Measurements from ENCODE around the gene CDK18.

CDK18 gene

DNA sequence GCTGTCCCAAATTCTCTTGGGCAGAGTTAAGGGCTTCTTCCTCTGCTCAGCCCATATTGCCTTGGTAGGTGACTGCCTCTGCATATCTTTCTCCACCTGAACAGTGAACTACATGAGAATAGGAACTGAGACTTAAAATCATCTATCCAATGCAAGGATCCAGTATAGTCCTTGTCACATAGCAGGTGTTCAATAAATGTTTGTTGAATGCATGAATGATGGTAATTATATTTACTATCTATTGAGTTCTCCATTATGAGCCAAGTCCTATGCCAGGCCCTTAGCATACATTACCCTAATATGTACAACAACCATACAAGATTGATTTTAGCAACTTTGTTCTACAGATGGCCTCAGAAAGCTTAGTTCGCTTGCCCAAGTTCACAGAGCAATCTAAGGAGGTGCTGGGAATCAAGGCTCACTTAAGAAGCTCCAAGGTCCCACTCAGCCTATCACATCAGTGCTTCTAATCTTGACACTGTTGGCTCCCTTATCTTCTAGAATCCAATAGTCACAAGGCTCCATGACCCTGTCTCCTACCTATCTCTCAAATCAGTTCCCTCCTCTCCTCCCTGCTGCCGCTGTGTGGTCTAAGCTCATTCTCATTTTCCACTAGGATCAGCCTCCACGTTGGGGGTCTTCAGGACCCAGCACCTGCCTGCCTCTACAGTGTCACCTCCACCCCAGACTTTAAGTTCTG, 2.2 kb upstream of the CDK18 start:
- no peak for DNase-seq (ENCODE audit: insufficient read length, low spot score)
- no peak for FAIRE-seq

DNA sequence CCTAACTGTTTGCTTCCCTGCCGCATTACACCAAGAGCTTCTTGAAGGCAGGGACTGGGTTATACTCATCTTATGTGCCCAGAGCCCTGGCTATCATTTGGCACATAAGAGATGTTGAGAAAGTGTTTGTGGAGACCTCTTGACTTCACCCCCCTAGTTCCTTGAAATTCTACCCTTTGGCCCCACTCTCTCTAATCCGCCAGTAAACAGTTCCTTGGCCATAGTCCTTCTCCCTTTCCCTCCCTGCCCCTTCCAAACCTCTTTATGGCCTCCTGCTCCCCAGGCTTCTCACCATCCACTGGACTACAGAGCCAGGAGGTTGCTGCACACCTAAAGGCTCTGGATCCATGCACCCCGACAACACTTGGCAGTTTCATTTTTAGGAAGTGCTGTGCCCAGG, 1.5 kb upstream of the CDK18 start:
- FAIRE-seq (no peak), DNase-seq (ENCODE audit: insufficient read length, low spot score) (no peak)

DNA sequence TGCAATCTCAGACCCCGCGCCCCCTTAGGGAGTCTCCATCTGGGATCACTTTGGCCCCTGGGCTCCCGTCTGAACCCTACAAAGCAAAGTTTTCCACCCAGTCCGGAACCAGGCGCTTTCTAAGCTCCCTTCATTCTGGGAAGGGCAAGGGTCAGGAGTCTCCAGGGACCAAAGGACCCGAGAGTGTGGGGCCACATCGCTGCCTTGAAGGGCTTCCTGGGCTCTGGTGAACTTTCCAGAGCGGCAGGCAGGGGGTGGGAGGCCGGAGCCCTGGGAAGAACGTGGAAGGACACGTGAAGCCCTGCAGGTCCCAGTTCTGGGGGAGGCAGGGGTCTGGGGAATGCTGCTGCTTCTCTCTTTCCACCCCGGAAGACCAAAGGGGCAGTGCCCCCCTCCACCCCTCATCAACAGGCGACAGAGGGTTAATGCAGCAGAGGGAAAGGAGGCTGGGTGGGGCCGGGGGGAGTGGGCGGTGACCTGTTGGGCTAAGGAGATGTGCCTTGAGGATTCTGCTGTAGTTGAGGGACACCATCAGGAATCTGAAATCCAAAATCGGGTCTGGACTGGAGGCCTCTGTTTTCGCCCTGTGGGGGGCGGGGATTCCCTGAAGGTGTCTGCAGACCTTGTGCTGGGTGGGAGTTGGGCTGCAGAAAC, 734 bp downstream of the CDK18 start:
- DNase-seq (ENCODE audit: insufficient read length, low spot score) = no peak
- no peak for FAIRE-seq

DNA sequence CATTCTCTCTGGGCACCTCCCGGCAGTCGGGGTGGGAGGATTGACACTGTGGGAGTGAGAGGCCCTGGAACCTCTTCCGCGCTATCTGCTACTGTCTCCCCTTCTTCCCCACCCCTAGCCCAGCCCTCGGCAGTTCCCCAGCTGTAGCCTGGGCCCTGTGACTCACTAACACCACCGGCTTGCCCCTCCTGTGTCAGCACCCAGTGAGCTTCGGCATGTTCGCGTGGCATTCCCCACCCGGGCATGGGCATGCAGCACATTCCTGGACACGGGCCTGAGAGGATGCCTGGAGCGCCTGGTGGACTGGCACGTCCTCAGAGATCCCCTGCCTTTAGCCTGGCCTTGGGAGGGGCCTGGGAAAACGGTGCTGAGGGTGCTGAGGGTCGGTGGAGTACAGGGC, 1.3 kb downstream of the CDK18 start:
- no peak for DNase-seq (ENCODE audit: insufficient read length, low spot score)
- no peak for FAIRE-seq

DNA sequence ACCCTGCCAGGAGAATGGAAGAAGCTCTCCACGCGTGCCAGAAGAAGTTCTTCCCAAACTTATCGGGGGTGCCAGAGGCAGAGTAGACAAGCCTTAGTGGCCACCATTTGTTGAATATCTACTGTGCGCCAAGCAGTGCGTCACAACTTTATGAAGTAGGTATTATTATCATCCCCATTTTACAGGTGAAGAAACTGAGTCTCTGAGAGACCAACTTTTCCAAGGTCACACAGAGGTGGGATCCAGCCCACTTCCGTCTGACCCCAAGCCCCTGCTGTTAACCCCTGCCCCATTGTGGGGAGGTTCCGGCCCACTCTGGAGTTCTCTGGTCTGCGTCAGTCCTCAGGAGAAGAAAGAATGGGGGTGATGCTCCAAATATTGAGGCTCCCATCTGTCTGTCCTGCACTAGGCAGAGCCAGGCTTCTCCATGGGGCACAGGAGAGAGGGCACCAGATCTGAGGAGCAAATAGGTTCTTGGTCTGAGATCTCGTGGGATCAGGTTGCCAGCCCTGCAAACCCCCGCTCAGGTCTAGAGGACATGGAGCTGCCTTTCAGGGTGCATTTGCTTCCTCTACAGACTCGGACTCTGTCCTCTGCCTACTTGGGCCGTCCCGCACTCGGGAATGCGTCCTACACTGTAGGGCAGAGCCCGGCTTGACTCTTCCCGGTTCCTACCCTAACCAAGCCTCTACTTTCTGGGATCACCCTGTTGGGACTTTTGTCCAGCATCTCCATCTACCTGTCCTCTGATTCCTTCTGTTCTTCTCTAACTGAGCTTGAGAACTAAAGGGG, 2.1 kb downstream of the CDK18 start:
- FAIRE-seq = no peak
- DNase-seq (ENCODE audit: insufficient read length, low spot score) = no peak

DNA sequence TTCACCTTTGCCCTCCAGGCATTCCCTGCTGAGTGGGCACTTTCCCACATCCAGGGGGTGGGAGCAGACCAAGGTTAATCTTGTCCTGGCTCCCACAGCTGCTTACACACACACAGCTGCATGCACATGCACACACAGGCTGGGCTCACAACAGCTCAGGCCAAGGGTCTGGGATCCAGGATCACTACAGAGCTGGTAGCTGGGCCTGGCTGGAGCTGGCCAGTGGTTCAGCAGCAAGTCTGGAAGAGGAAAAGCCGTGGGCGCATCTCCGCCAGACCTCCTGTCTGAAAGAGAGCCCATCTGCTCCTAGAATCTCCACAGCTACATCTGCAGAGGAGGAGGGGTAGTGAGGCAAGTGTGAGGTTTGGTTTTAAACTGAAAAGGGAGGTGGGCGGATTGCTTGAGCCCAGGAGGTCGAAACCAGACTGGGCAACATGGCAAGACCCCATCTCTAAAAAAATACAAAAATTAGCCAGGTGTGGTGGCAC, 3.8 kb downstream of the CDK18 start:
- FAIRE-seq = no peak
- DNase-seq (ENCODE audit: insufficient read length, low spot score) = no peak

DNA sequence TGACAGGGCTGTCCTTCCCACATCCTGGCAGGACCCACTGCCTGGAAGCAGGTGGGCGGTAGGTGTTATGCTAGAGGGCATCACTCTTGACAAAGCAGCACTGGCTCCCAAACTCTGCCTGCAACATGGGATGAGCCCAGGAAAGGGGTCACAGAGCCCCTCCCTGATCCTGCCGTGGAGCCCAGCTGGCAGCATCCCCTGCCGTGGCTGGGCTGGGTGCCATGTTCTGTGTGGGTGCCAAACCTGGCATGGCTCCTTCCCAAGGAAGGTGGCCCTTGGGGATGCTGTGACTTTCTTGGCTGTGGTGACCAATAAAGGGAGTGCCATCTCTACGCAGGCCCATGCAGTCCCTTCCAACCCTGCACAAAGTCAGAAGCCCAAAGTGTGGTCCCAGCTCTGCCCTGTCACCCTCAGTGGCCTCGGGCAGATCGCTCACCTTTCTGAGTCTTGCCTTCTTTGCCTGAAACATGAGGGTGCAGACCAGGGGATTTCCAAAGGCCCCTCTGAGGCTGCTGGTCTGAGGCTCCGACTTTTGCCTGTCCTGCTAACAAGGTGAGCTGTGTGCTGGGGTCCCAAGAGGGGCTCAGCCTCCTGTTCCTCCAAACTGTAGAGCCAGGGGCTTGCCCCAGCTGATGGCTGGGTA, 6.0 kb downstream of the CDK18 start:
- DNase-seq (ENCODE audit: insufficient read length, low spot score) (no peak), FAIRE-seq (no peak)

DNA sequence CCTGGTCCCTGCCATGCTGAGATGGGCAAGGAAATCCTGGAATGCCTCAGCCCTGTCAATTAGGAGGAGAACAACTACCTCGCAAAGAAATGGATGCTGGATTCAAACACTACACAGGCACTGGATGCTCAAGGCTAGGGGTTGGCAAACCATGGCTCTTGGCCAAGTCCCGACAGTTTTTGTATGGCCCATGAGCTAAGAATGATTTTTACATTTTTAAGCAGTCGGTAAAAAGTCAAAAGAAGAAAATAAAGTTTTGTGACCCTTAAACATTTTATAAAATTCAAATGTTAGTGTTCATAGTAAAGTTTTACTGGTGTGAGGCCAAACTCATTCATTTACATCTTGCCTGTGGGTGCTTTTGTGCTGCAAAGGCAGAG, 6.5 kb downstream of the CDK18 start:
- DNase-seq (ENCODE audit: insufficient read length, low spot score) (no peak), FAIRE-seq (no peak)

DNA sequence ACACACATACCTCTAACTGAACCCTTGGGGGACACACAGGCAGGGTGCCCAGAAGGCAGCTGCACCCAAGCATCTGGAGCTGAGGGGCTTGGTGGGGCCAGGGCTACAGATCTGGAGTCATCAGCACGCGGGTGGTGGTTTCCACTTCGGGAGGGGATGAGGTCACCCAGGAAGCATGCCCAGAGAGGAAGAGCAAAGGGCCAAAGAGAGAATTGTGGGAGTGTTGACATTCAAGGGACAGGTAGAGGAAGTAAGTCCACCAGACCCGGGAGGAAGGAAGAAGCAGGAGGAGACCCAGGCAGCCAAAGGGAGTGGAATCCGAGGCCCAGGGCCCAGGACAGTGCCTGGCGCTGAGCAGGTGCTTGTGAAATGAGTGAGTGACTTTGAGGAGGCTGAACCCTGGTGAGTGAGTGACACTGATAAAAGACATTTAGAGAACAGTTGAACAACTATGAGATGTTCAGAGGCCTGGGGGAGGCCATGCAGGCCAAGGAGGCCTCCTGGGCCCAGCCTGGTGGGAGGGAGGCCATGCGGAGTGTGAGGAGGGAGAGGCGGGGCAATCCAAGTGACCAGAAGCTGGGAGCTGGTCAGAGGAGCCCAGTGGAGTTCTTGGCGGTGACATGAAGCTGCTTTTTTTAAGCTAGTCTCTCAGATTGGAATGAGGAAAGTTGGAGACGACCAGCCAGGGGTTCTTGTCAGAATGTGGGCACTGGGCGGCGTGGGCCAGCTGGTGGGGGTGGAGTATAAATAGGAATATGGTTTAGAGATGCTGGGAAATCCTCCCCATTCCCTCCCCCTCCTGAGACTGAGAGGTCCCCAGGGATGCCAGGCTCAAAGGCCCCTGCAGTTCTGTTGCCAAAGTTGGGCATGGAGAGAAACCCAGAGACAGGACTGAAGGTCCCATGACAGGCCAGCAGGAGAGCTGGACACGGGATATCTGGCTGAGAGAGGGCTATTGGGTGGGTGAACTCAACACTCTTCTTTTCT, 7.9 kb downstream of the CDK18 start:
- no peak for FAIRE-seq
- no peak for DNase-seq (ENCODE audit: insufficient read length, low spot score)

DNA sequence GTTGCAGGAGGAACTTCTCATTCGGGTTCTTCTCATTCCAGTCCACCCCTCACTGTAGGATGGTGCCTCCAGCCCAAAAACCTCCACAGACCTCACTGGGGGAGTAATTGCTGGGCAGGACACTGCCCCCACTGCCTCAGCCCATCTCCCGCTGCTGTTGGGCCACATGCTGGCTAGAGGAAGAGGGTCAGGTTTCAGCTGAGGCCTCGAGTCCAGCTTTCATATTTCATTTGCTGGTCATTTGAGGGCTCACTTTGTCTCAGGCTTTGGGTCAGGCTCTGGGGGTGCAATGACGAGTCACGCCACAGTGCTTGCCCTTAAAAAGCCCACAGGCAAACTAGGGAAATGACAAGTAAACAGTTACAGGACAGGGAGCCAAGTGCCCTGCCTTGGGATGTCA, 9.3 kb downstream of the CDK18 start:
- no peak for DNase-seq (ENCODE audit: insufficient read length, low spot score)
- no peak for FAIRE-seq

DNA sequence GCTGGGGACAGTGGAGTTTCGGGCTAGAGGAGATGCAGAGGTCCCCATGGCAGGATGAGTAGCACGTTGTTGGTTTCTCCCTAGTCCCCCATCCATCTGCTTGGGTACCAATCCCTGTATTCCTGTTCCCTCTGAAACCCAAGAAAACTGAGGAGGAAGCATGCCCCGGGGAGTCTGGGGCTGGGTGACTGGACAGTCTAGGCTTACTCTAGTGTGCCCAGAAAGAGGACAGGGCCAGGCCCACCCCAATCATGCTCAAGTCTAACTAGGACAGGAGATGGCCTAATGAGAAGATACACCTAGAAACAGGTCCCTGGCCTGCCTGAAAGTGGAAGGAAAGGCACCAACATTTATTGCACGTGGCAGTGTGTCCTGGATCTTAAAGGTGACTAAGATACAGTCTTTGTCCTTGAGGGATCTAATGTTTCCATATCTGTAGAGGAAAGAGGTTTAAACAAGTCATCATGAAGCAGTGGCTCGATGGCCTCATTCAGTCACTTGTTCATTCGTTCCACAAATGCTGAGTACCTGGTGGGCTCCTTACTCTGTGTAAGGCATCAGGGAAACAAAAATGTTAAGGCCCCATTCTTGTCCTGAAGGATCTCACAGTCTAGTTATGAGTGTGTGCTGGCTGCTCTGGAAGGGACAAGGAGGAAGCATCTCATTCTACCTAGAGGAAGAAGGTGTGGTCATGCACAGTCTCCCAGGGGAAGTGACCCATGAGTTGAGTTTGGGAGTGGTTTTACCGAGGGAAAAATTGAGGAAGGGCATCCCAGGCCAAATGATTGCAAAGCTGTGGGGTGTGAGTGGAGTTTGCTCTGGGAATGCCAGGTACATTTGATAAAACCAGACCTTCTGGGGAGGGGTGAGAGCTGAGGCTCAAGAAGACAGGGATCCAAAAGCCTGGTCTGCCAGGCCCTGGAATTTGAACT, 10.0 kb downstream of the CDK18 start:
- FAIRE-seq (no peak), DNase-seq (ENCODE audit: insufficient read length, low spot score) (no peak)

DNA sequence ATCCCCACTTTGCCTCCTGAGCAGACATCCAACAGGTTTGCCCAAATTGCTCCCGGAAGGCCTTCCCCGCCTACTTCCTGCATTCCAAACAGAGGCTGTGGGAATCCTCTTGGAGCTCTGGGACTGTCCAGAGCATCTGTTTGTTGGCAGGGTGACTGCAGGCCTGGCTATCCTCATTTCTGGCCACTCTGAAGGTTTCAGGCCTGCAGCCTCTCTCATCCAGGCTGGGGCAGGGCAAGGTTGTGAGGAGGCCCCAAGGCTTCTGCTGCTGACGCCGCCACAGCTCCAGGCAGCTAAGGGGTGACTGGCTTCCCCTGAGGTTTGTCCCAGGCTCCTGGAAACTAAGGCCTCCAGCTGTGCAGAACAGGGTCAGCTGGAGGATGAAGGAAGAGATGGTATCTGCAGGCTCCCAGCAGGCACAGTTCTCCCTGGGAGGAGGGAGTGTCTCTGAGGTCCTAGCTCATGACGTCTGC, 11.3 kb downstream of the CDK18 start:
- FAIRE-seq (no peak), DNase-seq (ENCODE audit: insufficient read length, low spot score) (no peak)

DNA sequence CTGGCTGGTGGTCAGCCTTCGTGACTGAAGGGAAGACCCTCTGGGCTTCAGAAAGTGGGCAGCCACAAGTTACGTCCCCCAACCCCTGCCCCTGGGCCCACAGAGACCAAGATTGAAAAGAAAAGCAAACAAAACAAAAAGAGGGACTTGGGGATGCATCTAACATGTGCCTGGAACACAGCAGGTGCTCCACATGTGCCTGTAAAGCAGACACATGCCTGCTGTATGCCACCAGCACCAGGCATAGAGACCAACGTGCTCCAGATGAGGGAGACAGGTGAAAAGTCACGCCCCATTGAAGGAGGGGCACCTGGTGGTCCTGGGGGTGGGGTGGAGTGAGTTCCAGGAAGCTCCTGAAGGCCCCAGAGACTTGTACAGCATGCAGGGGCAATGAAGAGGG, 11.9 kb downstream of the CDK18 start:
- no peak for FAIRE-seq
- DNase-seq (ENCODE audit: insufficient read length, low spot score) = no peak

DNA sequence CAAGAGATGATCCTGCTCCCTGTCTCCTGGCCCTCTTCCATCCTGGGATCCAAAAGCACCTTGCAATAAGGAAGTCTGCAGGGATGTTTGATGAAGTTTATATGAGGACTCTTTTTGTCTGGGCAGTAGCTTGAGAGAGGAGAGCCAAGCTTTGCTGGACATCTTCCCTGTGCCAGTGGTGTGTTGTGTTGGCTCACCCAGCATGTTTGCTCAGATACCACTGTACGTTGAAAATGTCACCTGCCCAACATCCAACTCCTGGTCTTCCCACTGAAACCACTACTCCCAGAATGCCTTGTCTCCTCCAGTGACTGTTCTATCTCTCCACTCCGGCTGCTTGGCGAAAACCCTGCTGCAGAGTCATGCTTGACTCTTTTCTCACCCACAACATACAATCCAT, 12.8 kb downstream of the CDK18 start:
- FAIRE-seq (no peak), DNase-seq (ENCODE audit: insufficient read length, low spot score) (no peak)

DNA sequence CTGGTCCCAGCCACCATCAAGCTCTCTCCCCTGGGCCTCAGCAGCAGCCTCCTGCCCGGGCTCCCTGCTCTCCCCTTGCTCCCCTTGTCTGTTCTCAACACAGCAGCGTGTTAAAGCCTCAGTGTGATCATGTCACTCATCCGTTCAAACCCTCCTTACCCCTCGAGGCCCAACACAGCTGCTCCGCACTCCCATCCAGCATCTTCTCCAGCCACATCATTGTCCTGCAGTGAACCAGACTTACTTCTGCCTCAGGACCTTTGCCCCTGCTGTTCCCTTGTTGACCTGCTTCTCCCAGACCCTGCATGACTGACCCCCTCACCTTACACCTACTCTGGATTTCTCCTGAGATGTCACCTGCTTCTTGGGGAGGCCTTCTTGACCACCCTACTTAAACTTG, 13.3 kb downstream of the CDK18 start:
- FAIRE-seq = no peak
- DNase-seq (ENCODE audit: insufficient read length, low spot score) = no peak

DNA sequence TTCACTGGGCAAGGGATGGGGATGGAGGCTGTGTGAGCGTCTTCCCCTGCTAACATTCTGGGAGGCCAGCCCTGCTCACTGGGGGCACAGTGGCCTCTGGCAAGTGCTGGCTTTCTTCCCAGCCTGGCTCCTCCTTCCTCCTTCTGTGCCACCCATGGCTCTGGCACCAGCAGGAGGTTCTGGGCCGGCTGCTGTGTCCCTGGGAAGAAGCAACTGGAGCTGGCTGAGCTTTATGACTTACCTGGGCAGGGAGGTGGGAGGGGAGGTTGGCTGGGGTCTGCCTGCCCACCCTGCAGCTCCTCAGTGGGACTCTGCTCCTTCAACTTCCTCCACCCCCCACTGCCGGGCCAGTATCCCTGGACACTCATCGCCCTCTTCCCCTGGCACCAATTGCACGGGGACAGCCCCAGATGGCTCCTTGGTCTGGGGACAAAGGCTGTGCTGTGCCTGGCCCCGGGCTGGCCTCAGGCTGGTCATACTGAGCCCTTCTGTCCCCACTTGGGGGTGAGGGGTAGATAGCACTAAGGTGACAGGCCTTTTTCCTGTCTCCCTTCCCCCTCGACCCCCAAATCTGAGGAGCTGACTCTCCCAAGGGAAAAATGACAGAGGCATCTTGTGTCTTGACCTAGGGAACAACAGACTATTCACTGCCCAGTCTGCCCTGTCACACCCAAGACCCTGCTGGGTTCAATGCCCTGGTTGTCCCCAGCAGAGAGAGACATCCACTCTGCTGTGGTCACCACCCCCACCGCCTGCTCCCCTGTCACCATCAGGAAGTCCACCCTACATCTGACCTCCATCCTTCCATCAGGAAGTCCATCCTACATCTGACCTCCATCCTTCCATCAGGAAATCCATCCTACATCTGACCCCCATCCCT, 14.4 kb downstream of the CDK18 start:
- DNase-seq (ENCODE audit: insufficient read length, low spot score) = no peak

DNA sequence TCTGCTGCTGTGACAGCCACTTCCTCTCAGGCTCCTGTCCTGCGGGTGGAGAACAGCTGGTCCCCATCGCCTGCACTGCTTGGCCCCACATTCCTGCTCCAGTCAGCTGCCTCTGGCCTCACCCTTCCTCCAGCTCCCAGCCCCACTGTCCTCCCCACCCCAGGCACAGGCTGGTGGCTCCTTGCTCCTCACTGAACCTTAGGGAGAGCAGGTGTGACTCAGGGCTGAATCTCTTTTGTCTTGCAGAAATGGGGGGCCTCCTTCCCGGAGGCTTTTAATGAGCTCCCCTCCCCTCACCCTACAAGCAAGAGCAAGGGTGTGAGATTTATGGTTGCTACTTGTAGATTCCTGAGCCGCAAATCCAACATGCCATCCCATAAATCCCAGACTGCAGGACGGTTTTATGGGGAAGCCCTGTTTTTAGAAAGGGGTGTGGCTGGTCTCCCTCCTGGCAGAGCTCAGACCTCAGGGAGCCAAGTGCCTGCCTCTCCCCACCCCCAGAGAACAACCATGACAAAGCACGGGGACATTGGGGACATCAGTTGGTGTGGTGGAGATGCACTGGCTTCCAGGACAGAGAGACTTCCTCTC, 15.2 kb downstream of the CDK18 start:
- FAIRE-seq (no peak), DNase-seq (ENCODE audit: insufficient read length, low spot score) (no peak)

More for the DNA sequence above, 14.4 kb downstream of the CDK18 start:
- FAIRE-seq = no peak

DNA sequence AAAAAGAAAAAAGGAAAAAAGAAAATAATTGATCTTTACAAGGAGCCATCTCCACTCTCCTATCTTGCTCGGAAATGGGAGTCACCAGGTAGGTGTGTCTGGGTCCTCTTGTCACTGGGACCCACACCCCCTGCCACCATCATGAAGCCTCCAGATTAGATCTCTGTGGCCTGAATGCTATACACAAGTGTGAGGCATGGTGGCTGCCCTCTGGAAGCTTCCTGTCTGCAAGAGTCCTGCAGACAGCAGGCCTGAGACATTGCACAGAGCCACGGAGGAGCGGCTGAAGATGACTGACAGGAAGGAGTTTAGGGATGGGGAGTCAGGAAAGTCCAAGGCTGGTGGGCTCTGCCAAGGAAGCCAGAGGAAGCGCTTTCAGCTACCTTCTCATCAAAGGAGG, 16.2 kb downstream of the CDK18 start:
- no peak for DNase-seq (ENCODE audit: insufficient read length, low spot score)
- no peak for FAIRE-seq

All from GM19239 (cell line).